H1 (cell line): Measurements from ENCODE around the gene RNASE7. TPM values are rescaled to one million over a fixed set of nuclear protein-coding genes. Genes with fewer than 3 reads are reported as not detected.

Experiments used
- ASH2L ChIP-seq: fragments of 200-600, 300-600 bp; sonication (generic); IDR thresholded peaks from one replicate; pipeline ENCODE4 v1.7.1; 2017; ENCODE audit warnings: low read length
- BCL11A ChIP-seq, 2 experiments: IDR thresholded peaks; one replicate each; pipeline ENCODE4 v1.6.1; 2011; ENCODE audit warnings: low read depth in 2 of 2, low read length in 2 of 2, mild to moderate bottlenecking in 2 of 2
- CBX5 ChIP-seq: fragments of 300-800, 300-1000 bp; sonication (generic); IDR thresholded peaks from 2 replicates; pipeline ENCODE4 v1.7.1; 2016; ENCODE audit warnings: antibody characterized with exemption, low read length, low read depth
- CHD1 ChIP-seq: IDR thresholded peaks from 2 replicates; pipeline ENCODE4 v1.6.1; 2012; ENCODE audit warnings: low read depth, low read length, improper control_type of control experiment
- CTBP2 ChIP-seq: IDR thresholded peaks from 2 replicates; pipeline ENCODE4 v1.7.0; 2011; ENCODE audit warnings: borderline replicate concordance, mild to moderate bottlenecking, moderate library complexity, mixed read lengths, low read length; ENCODE audit not compliant: insufficient read depth, insufficient read length
- GTF2F1 ChIP-seq: IDR thresholded peaks from 2 replicates; pipeline ENCODE4 v1.6.1; 2012; ENCODE audit warnings: low read depth, low read length, improper control_type of control experiment, borderline replicate concordance
- SP2 ChIP-seq: IDR thresholded peaks from 2 replicates; pipeline ENCODE4 v1.6.1; 2012; ENCODE audit warnings: mild to moderate bottlenecking, low read length, inconsistent platforms
- SRF ChIP-seq: IDR thresholded peaks from 2 replicates; pipeline ENCODE4 v1.6.1; 2011; ENCODE audit warnings: mild to moderate bottlenecking, low read depth, low read length, moderate library complexity
- TAF1 ChIP-seq: IDR thresholded peaks from 2 replicates; pipeline ENCODE4 v1.6.1; 2011; ENCODE audit warnings: mild to moderate bottlenecking, low read depth, low read length
- TCF12 ChIP-seq: IDR thresholded peaks from 2 replicates; pipeline ENCODE4 v1.6.1; 2011; ENCODE audit warnings: low read depth, mild to moderate bottlenecking, low read length
- YY1 ChIP-seq: IDR thresholded peaks from 2 replicates; pipeline ENCODE4 v1.6.1; 2011; ENCODE audit warnings: low read depth, mild to moderate bottlenecking, low read length
- ZNF274 ChIP-seq: IDR thresholded peaks from 2 replicates; pipeline ENCODE4 v1.7.0; 2012; ENCODE audit warnings: low read length, borderline replicate concordance; ENCODE audit errors: extremely low read depth
- polyA plus RNA-seq, 7 experiments: library from polyadenylated mRNA; depleted of rRNA in 3 of 7; stranded (reverse) in 5 of 7; unstranded in 2 of 7; fragments of >200 nt in 5 of 7; fragments of 200-250 nt in 2 of 7; gene quantifications; 1 replicate in 5 of 7; 2 replicates in 1 of 7; 4 replicates in 1 of 7; pipeline versions ENCODE4 v1.2.1 to v1.2.3, GENCODE V29; 2011 to 2013; ENCODE audit warnings: missing spikeins in 2 of 7, mixed read lengths in 2 of 7
- total RNA-seq: library from RNA; stranded (reverse); fragmentation: NEBNext Ultra II Directional; extraction: Animal tissue kit (Norgen Biotek cat#: 25700); gene quantifications from 2 replicates; pipeline ENCODE4 v1.2.1, GENCODE V29; 2021
- TF ChIP-seq, protein P1 (sequence below): fragments of 300-600 bp; sonication (generic); IDR thresholded peaks from 2 replicates; pipeline ENCODE4 v1.7.1; 2012; ENCODE audit warnings: low read length, moderate library complexity, mild to moderate bottlenecking, inconsistent platforms; ENCODE audit not compliant: insufficient replicate concordance

The RNASE7 gene
- total and polyA plus RNA-seq, 2 of the 8 experiments (the other 6 are each of a cell fraction or from before 2014, with no cell fraction given), result not detected

DNA sequence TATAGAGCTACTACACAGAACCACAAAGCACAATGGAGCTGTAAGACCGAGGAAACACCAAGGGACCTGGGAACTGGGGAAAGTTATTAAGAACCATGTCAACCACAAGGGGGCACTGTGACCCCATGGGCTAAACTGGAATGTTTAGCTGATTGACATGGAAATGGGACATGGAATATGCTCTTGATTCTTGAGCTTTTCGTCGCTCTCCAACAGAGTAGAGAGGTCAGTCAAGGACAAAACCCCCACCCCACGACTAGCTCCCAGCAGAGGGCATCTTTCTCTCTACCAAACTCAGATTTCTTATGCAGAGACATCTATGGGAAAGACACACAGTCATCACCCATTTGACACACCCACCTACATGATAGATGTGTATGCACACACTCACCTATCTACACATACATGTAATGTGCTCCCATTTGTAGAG lies 27.4 kb upstream of the RNASE7 start (continued):
- TF ChIP-seq, protein P1, sequence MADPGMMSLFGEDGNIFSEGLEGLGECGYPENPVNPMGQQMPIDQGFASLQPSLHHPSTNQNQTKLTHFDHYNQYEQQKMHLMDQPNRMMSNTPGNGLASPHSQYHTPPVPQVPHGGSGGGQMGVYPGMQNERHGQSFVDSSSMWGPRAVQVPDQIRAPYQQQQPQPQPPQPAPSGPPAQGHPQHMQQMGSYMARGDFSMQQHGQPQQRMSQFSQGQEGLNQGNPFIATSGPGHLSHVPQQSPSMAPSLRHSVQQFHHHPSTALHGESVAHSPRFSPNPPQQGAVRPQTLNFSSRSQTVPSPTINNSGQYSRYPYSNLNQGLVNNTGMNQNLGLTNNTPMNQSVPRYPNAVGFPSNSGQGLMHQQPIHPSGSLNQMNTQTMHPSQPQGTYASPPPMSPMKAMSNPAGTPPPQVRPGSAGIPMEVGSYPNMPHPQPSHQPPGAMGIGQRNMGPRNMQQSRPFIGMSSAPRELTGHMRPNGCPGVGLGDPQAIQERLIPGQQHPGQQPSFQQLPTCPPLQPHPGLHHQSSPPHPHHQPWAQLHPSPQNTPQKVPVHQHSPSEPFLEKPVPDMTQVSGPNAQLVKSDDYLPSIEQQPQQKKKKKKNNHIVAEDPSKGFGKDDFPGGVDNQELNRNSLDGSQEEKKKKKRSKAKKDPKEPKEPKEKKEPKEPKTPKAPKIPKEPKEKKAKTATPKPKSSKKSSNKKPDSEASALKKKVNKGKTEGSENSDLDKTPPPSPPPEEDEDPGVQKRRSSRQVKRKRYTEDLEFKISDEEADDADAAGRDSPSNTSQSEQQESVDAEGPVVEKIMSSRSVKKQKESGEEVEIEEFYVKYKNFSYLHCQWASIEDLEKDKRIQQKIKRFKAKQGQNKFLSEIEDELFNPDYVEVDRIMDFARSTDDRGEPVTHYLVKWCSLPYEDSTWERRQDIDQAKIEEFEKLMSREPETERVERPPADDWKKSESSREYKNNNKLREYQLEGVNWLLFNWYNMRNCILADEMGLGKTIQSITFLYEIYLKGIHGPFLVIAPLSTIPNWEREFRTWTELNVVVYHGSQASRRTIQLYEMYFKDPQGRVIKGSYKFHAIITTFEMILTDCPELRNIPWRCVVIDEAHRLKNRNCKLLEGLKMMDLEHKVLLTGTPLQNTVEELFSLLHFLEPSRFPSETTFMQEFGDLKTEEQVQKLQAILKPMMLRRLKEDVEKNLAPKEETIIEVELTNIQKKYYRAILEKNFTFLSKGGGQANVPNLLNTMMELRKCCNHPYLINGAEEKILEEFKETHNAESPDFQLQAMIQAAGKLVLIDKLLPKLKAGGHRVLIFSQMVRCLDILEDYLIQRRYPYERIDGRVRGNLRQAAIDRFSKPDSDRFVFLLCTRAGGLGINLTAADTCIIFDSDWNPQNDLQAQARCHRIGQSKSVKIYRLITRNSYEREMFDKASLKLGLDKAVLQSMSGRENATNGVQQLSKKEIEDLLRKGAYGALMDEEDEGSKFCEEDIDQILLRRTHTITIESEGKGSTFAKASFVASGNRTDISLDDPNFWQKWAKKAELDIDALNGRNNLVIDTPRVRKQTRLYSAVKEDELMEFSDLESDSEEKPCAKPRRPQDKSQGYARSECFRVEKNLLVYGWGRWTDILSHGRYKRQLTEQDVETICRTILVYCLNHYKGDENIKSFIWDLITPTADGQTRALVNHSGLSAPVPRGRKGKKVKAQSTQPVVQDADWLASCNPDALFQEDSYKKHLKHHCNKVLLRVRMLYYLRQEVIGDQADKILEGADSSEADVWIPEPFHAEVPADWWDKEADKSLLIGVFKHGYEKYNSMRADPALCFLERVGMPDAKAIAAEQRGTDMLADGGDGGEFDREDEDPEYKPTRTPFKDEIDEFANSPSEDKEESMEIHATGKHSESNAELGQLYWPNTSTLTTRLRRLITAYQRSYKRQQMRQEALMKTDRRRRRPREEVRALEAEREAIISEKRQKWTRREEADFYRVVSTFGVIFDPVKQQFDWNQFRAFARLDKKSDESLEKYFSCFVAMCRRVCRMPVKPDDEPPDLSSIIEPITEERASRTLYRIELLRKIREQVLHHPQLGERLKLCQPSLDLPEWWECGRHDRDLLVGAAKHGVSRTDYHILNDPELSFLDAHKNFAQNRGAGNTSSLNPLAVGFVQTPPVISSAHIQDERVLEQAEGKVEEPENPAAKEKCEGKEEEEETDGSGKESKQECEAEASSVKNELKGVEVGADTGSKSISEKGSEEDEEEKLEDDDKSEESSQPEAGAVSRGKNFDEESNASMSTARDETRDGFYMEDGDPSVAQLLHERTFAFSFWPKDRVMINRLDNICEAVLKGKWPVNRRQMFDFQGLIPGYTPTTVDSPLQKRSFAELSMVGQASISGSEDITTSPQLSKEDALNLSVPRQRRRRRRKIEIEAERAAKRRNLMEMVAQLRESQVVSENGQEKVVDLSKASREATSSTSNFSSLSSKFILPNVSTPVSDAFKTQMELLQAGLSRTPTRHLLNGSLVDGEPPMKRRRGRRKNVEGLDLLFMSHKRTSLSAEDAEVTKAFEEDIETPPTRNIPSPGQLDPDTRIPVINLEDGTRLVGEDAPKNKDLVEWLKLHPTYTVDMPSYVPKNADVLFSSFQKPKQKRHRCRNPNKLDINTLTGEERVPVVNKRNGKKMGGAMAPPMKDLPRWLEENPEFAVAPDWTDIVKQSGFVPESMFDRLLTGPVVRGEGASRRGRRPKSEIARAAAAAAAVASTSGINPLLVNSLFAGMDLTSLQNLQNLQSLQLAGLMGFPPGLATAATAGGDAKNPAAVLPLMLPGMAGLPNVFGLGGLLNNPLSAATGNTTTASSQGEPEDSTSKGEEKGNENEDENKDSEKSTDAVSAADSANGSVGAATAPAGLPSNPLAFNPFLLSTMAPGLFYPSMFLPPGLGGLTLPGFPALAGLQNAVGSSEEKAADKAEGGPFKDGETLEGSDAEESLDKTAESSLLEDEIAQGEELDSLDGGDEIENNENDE, result no peak
- no peak for TF ChIP-seq ZNF274
- TF ChIP-seq SP2, result no peak
- TF ChIP-seq ASH2L, result no peak
- TF ChIP-seq CBX5, result no peak
- no peak for TF ChIP-seq SRF
- no peak for TF ChIP-seq CHD1
- TF ChIP-seq YY1, result peak; percentile 44; the same call in 1 of the 2 replicates
- TF ChIP-seq BCL11A (IDR thresholded peaks at IDR 0.05; ENCODE audit: low read depth in 2 of 2, low read length in 2 of 2), result no peak
- TF ChIP-seq TCF12, result no peak
- no peak for TF ChIP-seq CTBP2
- TF ChIP-seq TAF1, result no peak
- TF ChIP-seq GTF2F1, result no peak
